ENCODE measurements around the gene IL20RB.
A peak's percentile ranks its signal among the peaks of the same experiment; 100 is the strongest.

The IL20RB gene

DNA sequence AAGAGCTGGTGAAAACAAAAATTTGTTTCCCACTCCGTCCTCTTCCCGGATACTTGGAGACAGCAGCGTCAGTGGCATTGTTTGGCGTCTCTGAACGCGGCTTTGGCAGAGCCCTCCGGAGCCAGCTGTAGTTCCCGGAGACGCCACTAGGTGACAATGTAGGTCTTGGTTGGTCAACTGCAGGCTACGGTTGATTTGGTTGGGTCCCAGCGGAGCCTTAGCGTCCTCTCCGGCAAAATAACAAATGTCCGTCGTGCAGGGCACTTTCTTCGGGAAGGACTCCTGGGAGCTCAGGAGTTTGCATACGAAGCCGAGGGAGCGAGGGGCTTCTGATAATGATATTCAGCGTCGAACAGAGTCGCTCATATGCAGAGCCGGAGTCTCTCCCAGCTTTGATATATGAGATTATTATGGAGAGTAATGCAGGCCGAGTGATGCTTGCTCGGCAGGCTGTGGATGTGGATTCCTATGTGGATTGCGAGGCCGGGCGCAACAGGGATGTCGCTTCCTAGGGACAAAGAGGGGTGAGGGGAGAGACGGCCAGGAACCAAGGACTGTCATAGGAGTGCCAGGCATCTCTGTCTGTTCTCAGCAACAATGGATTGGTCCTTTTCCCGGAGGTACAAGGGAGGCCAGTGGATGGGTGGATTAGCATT is 74.8 kb downstream of the IL20RB start:
- DNase-seq (ENCODE audit: low read depth in 2 of 3, low spot score in 1 of 3), result peak; percentile 67 to 86 (median 71)

DNA sequence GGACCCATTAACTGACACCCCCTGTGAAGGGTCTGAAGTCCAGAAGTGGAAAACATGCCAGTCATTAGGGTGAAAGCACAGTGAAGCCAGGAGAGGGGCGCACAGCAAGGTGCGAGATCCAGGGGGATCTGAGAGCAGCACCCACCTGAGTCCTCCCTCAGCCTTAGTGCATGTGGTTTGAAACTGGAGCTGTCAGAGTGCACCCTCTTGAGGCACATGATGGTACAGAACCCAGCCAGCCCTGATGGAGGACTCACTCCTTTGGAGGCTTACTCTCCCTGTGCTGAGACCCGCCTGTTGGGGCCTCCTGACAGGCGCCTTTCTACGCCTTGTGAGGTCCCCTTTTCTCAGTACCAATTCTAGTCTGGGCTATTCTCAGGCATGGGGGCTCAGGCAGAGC is 77.8 kb downstream of the IL20RB start:
- DNase-seq (ENCODE audit: low read depth in 2 of 3, low spot score in 1 of 3), result no peak

DNA sequence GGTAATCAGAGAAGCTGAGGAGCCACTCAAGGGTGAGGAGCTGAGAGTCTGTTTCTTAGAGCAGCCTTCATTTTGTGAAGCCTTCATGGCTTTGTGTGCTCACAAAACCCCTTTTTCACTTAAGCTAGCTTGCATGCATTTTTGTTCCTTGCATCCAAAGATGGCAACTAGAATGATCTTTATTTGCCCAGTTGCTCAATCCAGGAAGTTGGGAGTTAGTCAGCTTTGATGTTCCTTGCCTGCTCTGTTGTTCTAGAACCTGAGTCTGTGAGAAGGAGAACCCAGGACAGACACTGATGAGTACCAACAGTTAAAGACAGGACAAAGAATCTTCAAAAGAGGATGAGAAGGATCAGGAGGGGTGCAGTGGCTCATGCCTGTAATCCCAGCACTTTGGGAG is 81.8 kb downstream of the IL20RB start:
- DNase-seq (ENCODE audit: low read depth in 2 of 3, low spot score in 1 of 3), result no peak

DNA sequence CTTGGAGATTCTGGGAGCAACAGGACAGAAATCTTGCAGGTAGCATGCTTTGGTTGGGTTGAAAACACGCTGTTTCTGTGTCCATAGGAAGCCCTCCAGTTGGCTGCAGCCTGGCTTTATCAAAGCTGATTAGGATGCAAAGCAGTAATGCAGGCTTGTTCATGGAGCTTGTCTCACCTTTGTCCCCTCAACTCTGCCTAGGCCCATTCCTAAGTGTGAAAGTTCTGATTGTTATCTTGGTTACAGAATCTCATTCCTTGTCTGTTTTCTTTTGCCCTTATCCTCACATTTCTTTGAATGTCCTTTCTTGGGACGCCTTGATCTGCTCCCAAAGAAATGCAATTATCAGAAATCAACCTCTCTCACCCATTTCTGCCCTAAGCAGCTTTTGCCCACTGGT is 83.5 kb downstream of the IL20RB start:
- no peak for DNase-seq (ENCODE audit: low read depth in 2 of 3, low spot score in 1 of 3)

GRCh38 chr3:137041686-137042085 is 83.9 kb downstream of the IL20RB start:
- no peak for DNase-seq (ENCODE audit: low read depth in 2 of 3, low spot score in 1 of 3)

- DNase-seq (ENCODE audit: low read depth in 2 of 3, low spot score in 1 of 3), result no peak
Observed at GRCh38 chr3:137046747-137047146, 89.0 kb downstream of the IL20RB start.

DNA sequence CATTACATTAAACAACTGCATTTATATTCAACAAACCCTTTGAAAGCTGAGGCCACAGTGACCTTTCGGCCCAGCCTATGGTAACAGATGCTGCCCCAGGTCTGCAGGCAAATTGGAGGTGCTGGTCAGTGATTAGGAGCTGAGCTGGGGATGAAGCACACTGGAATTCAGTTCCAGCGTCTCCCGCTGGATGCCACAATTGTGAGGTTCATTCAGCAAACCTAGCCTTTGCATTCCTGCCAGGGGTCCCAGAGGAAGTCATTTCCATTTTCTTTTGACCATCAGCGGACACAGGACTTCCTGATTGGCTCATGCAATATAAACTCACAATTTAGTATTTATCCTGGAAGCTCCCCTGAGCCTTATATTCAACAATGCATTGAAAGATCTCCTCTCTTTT is 89.5 kb downstream of the IL20RB start:
- DNase-seq (ENCODE audit: low read depth in 2 of 3, low spot score in 1 of 3), result no peak

- no peak for DNase-seq (ENCODE audit: low read depth in 2 of 3, low spot score in 1 of 3)
Observed at GRCh38 chr3:137050281-137050680, 92.5 kb downstream of the IL20RB start.

DNA sequence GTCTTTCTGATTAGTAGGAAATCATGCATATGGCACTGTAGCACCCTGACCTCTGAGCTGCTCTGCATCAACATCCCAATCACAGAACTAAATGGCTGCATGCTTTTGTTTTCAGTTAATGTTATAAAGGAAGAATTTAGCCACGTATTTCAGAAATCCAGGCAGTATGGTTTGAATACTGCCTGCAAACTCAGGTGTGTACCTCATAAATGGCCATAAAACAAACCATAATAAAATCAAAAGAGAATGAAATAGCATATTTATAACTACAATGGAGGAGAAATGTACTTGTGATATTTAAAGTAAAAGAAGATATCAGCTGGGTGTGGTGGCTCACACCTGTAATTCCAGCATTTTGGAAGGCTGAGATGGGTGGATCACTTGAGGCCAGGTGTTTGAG is 94.5 kb downstream of the IL20RB start:
- no peak for DNase-seq (ENCODE audit: low read depth in 2 of 3, low spot score in 1 of 3)

All from stimulated activated CD4-positive, alpha-beta T cell treated with anti-CD3 and anti-CD28 coated beads, Interleukin-12 subunit alpha, Interleukin-12 subunit beta, amount 100 ng/mL, for 48 hours (primary cell).